Medulla oblongata (tissue), 1 donor: Measurements from ENCODE around the gene SLC47A1.

Experiments
- DNase-seq: peaks from one replicate; pipeline ENCODE4 v3.0.0-alpha.2; 2015; ENCODE audit errors: extremely low spot score

The SLC47A1 gene

DNA sequence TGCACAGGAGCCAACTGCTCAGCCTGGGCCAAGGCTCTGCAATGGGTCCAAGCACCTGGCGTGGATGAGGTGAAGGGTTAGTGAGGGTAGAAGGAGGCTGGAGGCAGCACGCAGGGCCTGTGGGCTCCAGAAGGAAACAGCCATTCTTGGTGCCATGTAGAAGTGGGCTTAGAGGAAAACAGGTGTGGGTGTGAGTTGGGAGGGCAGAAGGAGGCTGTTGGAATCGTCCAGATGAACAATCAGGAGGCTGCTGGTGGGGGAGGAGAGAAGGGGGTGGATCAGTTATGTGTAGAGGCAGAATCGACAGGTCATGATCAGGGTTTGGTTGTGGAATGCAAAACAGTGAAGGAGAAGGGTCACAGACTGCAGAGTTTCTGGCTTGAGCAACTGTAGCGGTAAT, 63.2 kb downstream of the SLC47A1 start:
- DNase-seq: no peak

DNA sequence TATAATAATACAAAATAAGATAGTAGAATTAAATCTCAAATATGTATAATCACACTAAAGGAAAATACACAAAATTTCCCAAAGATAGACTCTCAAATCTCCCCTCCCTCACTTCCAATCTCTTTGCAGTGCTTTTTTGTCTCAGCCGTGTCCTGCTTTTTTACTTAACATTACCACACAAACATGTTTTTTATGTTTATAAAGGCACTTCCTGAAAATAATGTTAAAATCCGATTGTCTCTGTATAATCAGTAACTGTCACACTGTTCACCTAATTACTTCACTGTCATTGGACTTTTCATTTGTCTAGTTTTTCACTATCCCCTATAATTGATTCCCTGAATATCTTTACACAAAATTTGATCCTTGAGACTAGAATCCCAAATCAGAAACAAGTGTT, 76.7 kb downstream of the SLC47A1 start:
- DNase-seq: no peak

DNA sequence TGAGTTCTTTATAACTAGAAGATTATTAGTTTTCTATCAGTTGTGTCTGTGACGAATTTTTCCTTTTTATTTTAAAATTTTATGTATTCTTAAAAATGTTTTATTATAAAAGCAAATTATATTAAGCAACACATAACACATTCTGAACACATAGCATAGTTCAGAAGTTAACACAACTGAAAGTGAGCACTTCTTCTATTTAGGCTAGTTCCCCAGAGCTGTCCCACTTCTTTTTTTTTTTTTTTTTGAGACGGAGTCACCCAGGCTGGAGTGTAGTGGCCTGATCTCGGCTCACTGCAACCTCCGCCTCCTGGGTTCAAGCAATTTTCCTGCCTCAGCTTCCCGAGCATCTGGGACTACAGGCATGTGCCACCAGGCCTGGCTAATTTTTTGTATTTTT, 77.2 kb downstream of the SLC47A1 start:
- peak; percentile 12 for DNase-seq

DNA sequence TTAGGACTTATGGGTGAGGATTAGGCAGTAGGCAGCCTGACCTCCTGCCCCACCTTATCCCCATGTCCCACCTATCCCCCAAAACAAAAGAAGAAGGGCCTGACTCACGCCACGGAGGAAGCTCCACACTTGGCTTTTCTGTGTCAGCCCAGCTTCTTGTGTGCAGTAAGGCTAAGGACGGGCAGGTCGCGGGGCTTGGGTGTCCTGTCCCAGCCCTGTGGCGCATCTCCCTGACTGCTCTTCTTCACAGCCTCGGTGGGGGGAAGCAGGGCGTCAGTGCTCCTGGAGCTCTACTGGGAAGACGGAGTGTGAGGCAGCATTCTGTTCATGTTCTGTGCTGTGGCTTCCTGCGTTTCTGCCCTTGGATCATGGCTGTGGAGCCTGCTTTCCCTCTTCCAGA, 80.3 kb downstream of the SLC47A1 start:
- no peak for DNase-seq

DNA sequence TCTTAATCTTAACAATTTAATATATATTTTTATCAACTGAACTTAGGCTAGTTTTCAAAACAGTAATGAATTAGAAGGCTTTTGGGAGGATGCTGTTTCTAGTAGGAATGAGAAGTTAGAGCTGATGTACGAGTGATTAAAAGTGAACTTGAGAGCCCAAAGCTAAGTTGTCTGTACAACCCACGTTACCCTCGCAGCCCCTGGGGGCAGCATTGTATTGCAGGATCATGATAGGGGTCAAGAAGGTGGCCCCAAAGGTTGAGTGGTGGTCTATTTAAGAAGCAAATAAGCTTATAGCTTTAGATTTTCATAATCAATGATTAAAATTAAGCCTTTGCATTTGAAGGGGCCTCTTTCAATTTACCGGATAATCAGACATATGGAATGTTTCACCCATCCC, 81.2 kb downstream of the SLC47A1 start:
- DNase-seq: no peak

DNA sequence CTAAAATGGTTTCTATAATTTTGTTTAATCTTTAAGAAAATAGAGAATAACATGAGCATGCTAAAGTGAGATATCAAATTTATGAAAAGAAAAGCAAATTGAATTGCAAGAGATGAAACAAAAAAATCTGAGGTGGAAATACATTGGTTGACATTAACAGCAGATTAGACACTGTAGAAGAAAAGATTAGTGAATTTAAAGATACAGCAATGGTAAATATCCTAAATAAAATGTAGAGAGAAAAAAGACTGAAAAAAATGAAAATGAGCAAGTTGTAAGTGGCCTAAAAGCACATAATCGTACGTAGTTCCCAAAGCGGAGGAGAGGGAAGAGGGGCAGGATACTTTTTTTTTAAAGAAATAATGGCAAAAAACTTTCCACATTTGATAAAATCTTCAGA, 84.4 kb downstream of the SLC47A1 start:
- no peak for DNase-seq

DNA sequence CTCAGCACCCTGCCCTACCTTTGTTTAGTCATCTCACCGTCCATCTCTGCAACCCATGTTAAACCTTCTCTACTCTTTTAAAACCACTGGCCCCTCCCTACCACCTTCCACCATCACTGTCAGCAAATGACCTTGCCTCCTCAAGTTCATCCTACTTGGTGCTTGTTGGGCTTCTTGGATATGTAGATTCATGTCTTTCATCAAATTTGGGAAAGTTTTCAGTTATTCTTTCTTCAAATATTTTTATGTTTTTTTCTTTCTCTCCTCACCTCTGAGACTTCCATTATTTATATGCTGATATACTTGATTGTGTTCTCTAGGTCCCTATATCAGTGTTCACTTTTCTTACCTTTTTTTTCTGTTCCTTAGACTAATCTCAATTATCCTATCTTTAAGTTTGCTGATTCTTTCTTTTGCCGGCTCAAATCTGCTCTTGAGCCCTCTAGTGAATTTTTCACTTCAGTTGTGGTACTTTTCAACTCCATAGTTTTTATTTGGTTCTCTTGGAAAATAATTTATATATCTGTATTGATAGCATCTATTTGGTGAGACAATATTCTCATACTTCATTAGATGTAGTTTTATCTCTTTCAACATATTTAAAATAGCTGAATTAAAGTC, 86.2 kb downstream of the SLC47A1 start:
- no peak for DNase-seq

DNA sequence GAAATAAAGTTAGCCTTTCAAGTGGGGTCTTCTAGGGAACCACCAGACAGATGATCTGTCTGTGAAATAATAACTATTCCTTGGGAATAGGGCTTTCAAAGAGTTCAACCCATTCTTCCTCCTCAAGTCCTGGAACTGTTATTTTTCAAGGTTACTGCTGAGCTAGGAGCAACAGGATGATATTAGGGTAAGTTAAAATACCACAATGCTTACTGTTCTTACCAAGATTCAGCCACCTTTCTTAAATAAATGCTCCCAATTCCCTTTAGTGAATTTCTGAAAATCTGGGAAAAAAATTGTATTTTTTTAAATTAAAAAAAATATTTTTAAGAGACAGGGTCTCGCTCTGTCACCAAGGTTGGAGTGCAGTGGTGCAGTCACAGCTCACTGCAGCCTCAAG, 88.0 kb downstream of the SLC47A1 start:
- no peak for DNase-seq

DNA sequence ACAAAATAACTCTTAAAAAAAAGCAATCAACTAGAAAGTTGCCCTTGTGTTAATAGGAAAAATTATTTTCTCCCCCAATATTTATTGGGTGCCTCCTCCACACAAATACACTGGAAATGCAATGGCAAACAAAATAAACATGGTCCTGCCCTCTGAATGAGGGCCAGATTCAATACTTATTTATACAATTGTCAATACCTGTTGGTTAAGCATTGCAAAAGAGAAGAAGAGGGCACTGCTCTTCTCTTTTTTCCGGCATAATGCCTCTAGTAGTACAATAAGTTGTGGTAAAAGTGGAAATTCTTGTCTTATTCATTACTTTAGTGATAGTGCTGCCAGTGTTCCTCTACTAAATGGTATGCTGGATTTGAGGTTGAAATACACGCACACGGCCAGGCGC, 92.4 kb downstream of the SLC47A1 start:
- no peak for DNase-seq
